HEK293T (cell line): Measurements from ENCODE around the gene CDH4.

Experiments used
- CTCF ChIA-PET: fragments of 350-600 bp; formaldehyde crosslinking; extraction: SDS; loops from one replicate; lab custom pipeline; 2021; ENCODE audit warnings: antibody characterized with exemption, inconsistent platforms; lab: Yijun Ruan, JAX
- POLR2A ChIA-PET: fragments of 350-600 bp; formaldehyde crosslinking; extraction: SDS; loops from one replicate; lab custom pipeline; 2020; ENCODE audit warnings: antibody characterized with exemption, inconsistent platforms; lab: Yijun Ruan, JAX
- DNase-seq: peaks from one replicate; pipeline ENCODE4 v3.0.0; 2012; ENCODE audit warnings: mixed read lengths; ENCODE audit errors: extremely low spot score
- ARNT ChIP-seq: fragments of 450-650 bp; IDR thresholded peaks from 2 replicates; pipeline ENCODE4 v1.6.1; 2017; ENCODE audit warnings: mild to moderate bottlenecking
- BHLHE40 ChIP-seq: fragments of 450-650 bp; IDR thresholded peaks from 2 replicates; pipeline ENCODE4 v1.6.1; 2016; ENCODE audit warnings: mild to moderate bottlenecking, moderate library complexity, borderline replicate concordance
- CTBP1 ChIP-seq: fragments of 450-650 bp; IDR thresholded peaks from 2 replicates; pipeline ENCODE4 v1.6.1; 2016; ENCODE audit warnings: borderline replicate concordance
- ELF4 ChIP-seq: fragments of 450-650 bp; IDR thresholded peaks from 2 replicates; pipeline ENCODE4 v1.6.1; 2017; ENCODE audit warnings: antibody characterized with exemption
- FOXA1 ChIP-seq: fragments of 450-650 bp; IDR thresholded peaks from 2 replicates; pipeline ENCODE4 v1.6.1; 2016; ENCODE audit warnings: mild to moderate bottlenecking
- FOXK2 ChIP-seq: fragments of 450-650 bp; IDR thresholded peaks from 2 replicates; pipeline ENCODE4 v1.6.1; 2016; ENCODE audit warnings: mild to moderate bottlenecking
- FOXM1 ChIP-seq: fragments of 450-650 bp; IDR thresholded peaks from 2 replicates; pipeline ENCODE4 v1.6.1; 2017; ENCODE audit warnings: mild to moderate bottlenecking, borderline replicate concordance
- HDGF ChIP-seq: fragments of 450-650 bp; IDR thresholded peaks from 2 replicates; pipeline ENCODE4 v1.6.1; 2017; ENCODE audit warnings: antibody characterized with exemption, borderline replicate concordance
- L3MBTL2 ChIP-seq: fragments of 450-650 bp; conservative IDR thresholded peaks from 2 replicates; pipeline ENCODE4 v1.6.1; 2016; ENCODE audit warnings: mild to moderate bottlenecking
- LEF1 ChIP-seq: fragments of 450-650 bp; IDR thresholded peaks from 2 replicates; pipeline ENCODE4 v1.6.1; 2017; ENCODE audit warnings: mild to moderate bottlenecking, borderline replicate concordance
- NFRKB ChIP-seq: fragments of 450-650 bp; IDR thresholded peaks from 2 replicates; pipeline ENCODE4 v1.6.1; 2016; ENCODE audit warnings: mild to moderate bottlenecking, moderate library complexity
- PKNOX1 ChIP-seq: fragments of 450-650 bp; IDR thresholded peaks from 2 replicates; pipeline ENCODE4 v1.6.1; 2016
- SP1 ChIP-seq: fragments of 450-650 bp; IDR thresholded peaks from 2 replicates; pipeline ENCODE4 v1.6.1; 2017
- SUZ12 ChIP-seq: fragments of 450-650 bp; IDR thresholded peaks from 2 replicates; pipeline ENCODE4 v1.6.1; 2016; ENCODE audit warnings: mild to moderate bottlenecking
- TARDBP ChIP-seq: fragments of 450-650 bp; IDR thresholded peaks from 2 replicates; pipeline ENCODE4 v1.6.1; 2016
- ZNF384 ChIP-seq: fragments of 450-650 bp; IDR thresholded peaks from 2 replicates; pipeline ENCODE4 v1.6.1; 2016

The CDH4 gene

GRCh38 chr20:61911824-61912223 lies 659.8 kb downstream of the CDH4 start:
- TF ChIP-seq ELF4 (no peak), FOXK2 (no peak), ARNT (no peak), LEF1 (no peak), PKNOX1 (no peak), ZNF384 (no peak), NFRKB (no peak), TARDBP (no peak), L3MBTL2 (no peak), SUZ12 (no peak), SP1 (no peak), FOXA1 (no peak), HDGF (no peak), BHLHE40 (no peak), FOXM1 (no peak), CTBP1 (no peak)
- no peak for DNase-seq
- ChIA-PET CTCF (no interaction called here), POLR2A (no interaction called here)

GRCh38 chr20:61912665-61913422 lies 660.8 kb downstream of the CDH4 start:
- CTCF ChIA-PET, result no interaction called here
- POLR2A ChIA-PET, result no interaction called here
- TF ChIP-seq SUZ12 (no peak), FOXM1 (no peak), NFRKB (no peak), CTBP1 (no peak), LEF1 (no peak), FOXA1 (no peak), ARNT (no peak), PKNOX1 (no peak), BHLHE40 (no peak), ZNF384 (no peak), L3MBTL2 (no peak), SP1 (no peak), HDGF (no peak), TARDBP (no peak), ELF4 (no peak), FOXK2 (no peak)
- no peak for DNase-seq

GRCh38 chr20:61913423-61914225 lies 661.6 kb downstream of the CDH4 start:
- no peak for TF ChIP-seq TARDBP
- no peak for TF ChIP-seq FOXM1
- no peak for TF ChIP-seq FOXK2
- POLR2A ChIA-PET, result no interaction called here
- no peak for DNase-seq
- CTCF ChIA-PET, result no interaction called here

GRCh38 chr20:61915101-61915500 lies 663.0 kb downstream of the CDH4 start:
- no peak for DNase-seq
- TF ChIP-seq ARNT (no peak), HDGF (no peak), SUZ12 (no peak), L3MBTL2 (no peak)
- ChIA-PET POLR2A (no interaction called here), CTCF (no interaction called here)

GRCh38 chr20:61916318-61916891 lies 664.3 kb downstream of the CDH4 start:
- POLR2A ChIA-PET, result no interaction called here
- CTCF ChIA-PET, result interaction anchor here (0.5 kb wide), 1 partner anchor 706 kb away, joined by 3 read pairs; no protein-coding TSS in a partner anchor

GRCh38 chr20:61917474-61918145 lies 665.5 kb downstream of the CDH4 start:
- POLR2A ChIA-PET, result no interaction called here
- no peak for DNase-seq
- CTCF ChIA-PET, result no interaction called here
- TF ChIP-seq NFRKB, result no peak
- TF ChIP-seq FOXK2, result no peak
- no peak for TF ChIP-seq LEF1
- TF ChIP-seq ZNF384, result no peak
- TF ChIP-seq ELF4, result no peak
- TF ChIP-seq TARDBP, result no peak
- no peak for TF ChIP-seq SP1
- TF ChIP-seq FOXM1, result no peak
- no peak for TF ChIP-seq PKNOX1
- TF ChIP-seq L3MBTL2, result no peak
- TF ChIP-seq SUZ12, result no peak
- TF ChIP-seq FOXA1, result no peak

More at GRCh38 chr20:61916318-61916891, 664.3 kb downstream of the CDH4 start:
- no peak for TF ChIP-seq FOXM1
- TF ChIP-seq SP1, result no peak
- no peak for TF ChIP-seq HDGF
- no peak for TF ChIP-seq NFRKB
- no peak for DNase-seq
